H1 (cell line): Measurements from ENCODE around the gene SMIM17.
"Not testable (repeated sequence)": the region's sequence is repeated elsewhere in the genome, so short reads cannot be mapped to it uniquely, and the experiment has no call there.

Experiments used
- CEBPB ChIP-seq: IDR thresholded peaks from 2 replicates; pipeline ENCODE4 v1.6.1; 2012; ENCODE audit warnings: low read depth, low read length
- CTCF ChIP-seq, 3 experiments: IDR thresholded peaks; 1 replicate in 2 of 3; 2 replicates in 1 of 3; pipeline versions ENCODE4 v1.5.1 to v1.6.1; 2011; ENCODE audit warnings: low read length in 3 of 3, mild to moderate bottlenecking in 3 of 3, inconsistent platforms in 2 of 3, low read depth in 1 of 3, moderate library complexity in 1 of 3; ENCODE audit not compliant: insufficient read depth in 1 of 3; ENCODE audit errors: control extremely low read depth in 1 of 3
- EP300 ChIP-seq, 2 experiments: IDR thresholded peaks; 1 replicate in 1 of 2; 2 replicates in 1 of 2; pipeline ENCODE4 v1.6.1; 2011 to 2012; ENCODE audit warnings: low read depth in 2 of 2, low read length in 2 of 2, mild to moderate bottlenecking in 2 of 2, borderline replicate concordance in 1 of 2, inconsistent platforms in 1 of 2, moderate library complexity in 1 of 2
- FOSL1 ChIP-seq: IDR thresholded peaks from 2 replicates; pipeline ENCODE4 v1.6.1; 2011; ENCODE audit warnings: mild to moderate bottlenecking, low read depth, low read length, moderate library complexity; ENCODE audit not compliant: insufficient read depth
- HDAC6 ChIP-seq: IDR thresholded peaks from one replicate; pipeline ENCODE4 v1.7.1; 2012; ENCODE audit warnings: low read depth, mild to moderate bottlenecking, inconsistent platforms, low read length, moderate library complexity
- JUN ChIP-seq: IDR thresholded peaks from 2 replicates; pipeline ENCODE4 v1.6.1; 2011; ENCODE audit warnings: low read depth, mild to moderate bottlenecking, improper control_type of control experiment, low read length
- NRF1 ChIP-seq: IDR thresholded peaks from 2 replicates; pipeline ENCODE4 v1.6.1; 2011; ENCODE audit warnings: mild to moderate bottlenecking, low read depth, low read length, improper control_type of control experiment
- POLR2A ChIP-seq, 2 experiments: IDR thresholded peaks; 1 replicate in 1 of 2; 2 replicates in 1 of 2; pipeline ENCODE4 v1.6.1; 2011; ENCODE audit warnings: low read depth in 2 of 2, low read length in 2 of 2, mild to moderate bottlenecking in 2 of 2; ENCODE audit errors: control extremely low read depth in 1 of 2
- RAD21 ChIP-seq, 2 experiments: IDR thresholded peaks in 1 of 2; conservative IDR thresholded peaks in 1 of 2; 2 replicates each; pipeline ENCODE4 v1.6.1; 2011; ENCODE audit warnings: low read depth in 2 of 2, low read length in 2 of 2, improper control_type of control experiment in 1 of 2, inconsistent platforms in 1 of 2, mild to moderate bottlenecking in 1 of 2, moderate library complexity in 1 of 2
- TAF7 ChIP-seq: optimal IDR thresholded peaks from 2 replicates; pipeline ENCODE3; 2011; ENCODE audit warnings: low read depth, mild to moderate bottlenecking, inconsistent platforms, low read length, moderate library complexity, borderline replicate concordance
- TCF12 ChIP-seq: IDR thresholded peaks from 2 replicates; pipeline ENCODE4 v1.6.1; 2011; ENCODE audit warnings: low read depth, mild to moderate bottlenecking, low read length
- TEAD4 ChIP-seq: IDR thresholded peaks from 2 replicates; pipeline ENCODE4 v1.6.1; 2012; ENCODE audit warnings: low read depth, low read length, inconsistent platforms, mixed read lengths

- TF ChIP-seq JUN; CTCF (IDR thresholded peaks at IDR 0.05; ENCODE audit: control extremely low read depth in 1 of 3, insufficient read depth in 1 of 3, low read depth in 1 of 3, low read length in 3 of 3); RAD21 (IDR thresholded peaks at IDR 0.05 in 1 of 2, conservative IDR thresholded peaks at IDR 0.05 in 1 of 2; ENCODE audit: low read depth in 2 of 2, low read length in 2 of 2); EP300 (IDR thresholded peaks at IDR 0.05; ENCODE audit: borderline replicate concordance in 1 of 2, low read depth in 2 of 2, low read length in 2 of 2); TCF12; HDAC6; POLR2A (IDR thresholded peaks at IDR 0.05; ENCODE audit: control extremely low read depth in 1 of 2, low read depth in 2 of 2, low read length in 2 of 2); TAF7; CEBPB; NRF1; TEAD4; FOSL1: not testable (repeated sequence)
These were observed 29.7 kb downstream of the SMIM17 start for GRCh38 chr19:56672610-56673009.
